ENCODE measurements around the gene IGF1.

- no peak for TF ChIP-seq EP300 (IDR thresholded peaks at IDR 0.05)
- TF ChIP-seq POLR2A (IDR thresholded peaks at IDR 0.05; ENCODE audit: low read depth) = no peak
- TF ChIP-seq CTCF (IDR thresholded peaks at IDR 0.05) = no peak
Observed at GRCh38 chr12:102527171-102527720, 46.9 kb upstream of the IGF1 start.
